ENCODE data around the gene SMOC2.
"Not testable (repeated sequence)": the region's sequence is repeated elsewhere in the genome, so short reads cannot be mapped to it uniquely, and the experiment has no call there.

The SMOC2 gene

GRCh38 chr6:168703990-168704389 is 263.0 kb downstream of the SMOC2 start:
- no peak overlapping the region for H3K27ac ChIP-seq (ENCODE audit: extremely low read depth, low read depth, low read length)
- TF ChIP-seq ZFP69B (tag by site-specific recombination; IDR thresholded peaks at IDR 0.05) = no peak
- TF ChIP-seq, protein P1, sequence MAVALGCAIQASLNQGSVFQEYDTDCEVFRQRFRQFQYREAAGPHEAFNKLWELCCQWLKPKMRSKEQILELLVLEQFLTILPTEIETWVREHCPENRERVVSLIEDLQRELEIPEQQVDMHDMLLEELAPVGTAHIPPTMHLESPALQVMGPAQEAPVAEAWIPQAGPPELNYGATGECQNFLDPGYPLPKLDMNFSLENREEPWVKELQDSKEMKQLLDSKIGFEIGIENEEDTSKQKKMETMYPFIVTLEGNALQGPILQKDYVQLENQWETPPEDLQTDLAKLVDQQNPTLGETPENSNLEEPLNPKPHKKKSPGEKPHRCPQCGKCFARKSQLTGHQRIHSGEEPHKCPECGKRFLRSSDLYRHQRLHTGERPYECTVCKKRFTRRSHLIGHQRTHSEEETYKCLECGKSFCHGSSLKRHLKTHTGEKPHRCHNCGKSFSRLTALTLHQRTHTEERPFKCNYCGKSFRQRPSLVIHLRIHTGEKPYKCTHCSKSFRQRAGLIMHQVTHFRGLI (tag by site-specific recombination; IDR thresholded peaks at IDR 0.05) = peak; percentile 78
- H3K4me1 ChIP-seq (ENCODE audit: control insufficient read depth, insufficient read depth, low read length) = no peaks in the 10 kb centered on the region
- no peaks in the 10 kb centered on the region for H3K36me3 ChIP-seq (ENCODE audit: control insufficient read depth in 2 of 2, insufficient read depth in 1 of 2, low read length in 2 of 2)
- ChIA-PET POLR2A (no interaction called here), CTCF (interaction anchor here (0.7 kb wide), 1 partner anchor 22 kb away, joined by 4 read pairs; no protein-coding TSS in a partner anchor)
- no peaks in the 10 kb centered on the region for H3K9me3 ChIP-seq (ENCODE audit: control insufficient read depth, insufficient read depth, low read depth, low read length)
- H3K4me3 ChIP-seq (ENCODE audit: low read depth, low read length) = no peak overlapping the region

DNA sequence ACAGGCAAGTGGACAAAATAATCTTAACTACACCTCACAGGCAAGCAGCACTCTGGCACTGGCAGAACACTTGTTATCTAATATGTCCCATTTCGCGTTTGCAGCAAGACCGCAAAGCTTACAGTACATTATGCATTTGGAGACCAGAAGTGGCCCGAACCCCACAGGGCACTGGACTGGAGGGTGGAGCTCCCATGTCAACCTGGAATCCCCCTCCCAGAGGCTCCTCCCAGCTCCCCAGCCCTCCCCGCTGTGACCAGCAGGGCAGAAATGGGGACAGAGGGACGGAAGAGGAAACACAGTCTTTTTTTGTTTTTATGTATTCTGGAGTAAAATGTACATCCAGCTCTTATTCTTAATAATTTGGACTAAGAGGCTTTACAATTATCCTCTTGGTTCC is 263.7 kb downstream of the SMOC2 start:
- ChIA-PET POLR2A (no interaction called here), CTCF (no interaction called here)
- Histone ChIP-seq H3K9me3 (ENCODE audit: control insufficient read depth, insufficient read depth, low read depth, low read length) (no peaks in the 10 kb centered on the region), H3K27ac (ENCODE audit: extremely low read depth, low read depth, low read length) (no peak overlapping the region), H3K4me3 (ENCODE audit: low read depth, low read length) (no peak overlapping the region), H3K36me3 (ENCODE audit: control insufficient read depth in 2 of 2, insufficient read depth in 1 of 2, low read length in 2 of 2) (no peaks in the 10 kb centered on the region), H3K4me1 (ENCODE audit: control insufficient read depth, insufficient read depth, low read length) (no peaks in the 10 kb centered on the region)
- TF ChIP-seq ZNF501 (tag by site-specific recombination; IDR thresholded peaks at IDR 0.05) (no peak), GLIS1 (tag by site-specific recombination; IDR thresholded peaks at IDR 0.05) (no peak), SP7 (tag by site-specific recombination; IDR thresholded peaks at IDR 0.05) (no peak), SP2 (tag by site-specific recombination; IDR thresholded peaks at IDR 0.05) (no peak), ZBTB17 (tag by site-specific recombination; IDR thresholded peaks at IDR 0.05) (no peak), ZNF433 (tag by site-specific recombination; IDR thresholded peaks at IDR 0.05; ENCODE audit: low read depth) (no peak), ZNF416 (tag by site-specific recombination; IDR thresholded peaks at IDR 0.05) (no peak), ZNF311 (tag by site-specific recombination; IDR thresholded peaks at IDR 0.05; ENCODE audit: borderline replicate concordance) (no peak), ZNF248 (tag by site-specific recombination; IDR thresholded peaks at IDR 0.05) (no peak), ZBTB7A (tag by site-specific recombination; IDR thresholded peaks at IDR 0.05; ENCODE audit: low read depth) (no peak), ZNF211 (tag by site-specific recombination; IDR thresholded peaks at IDR 0.05; ENCODE audit: low read depth) (no peak), ZNF138 (tag by site-specific recombination; IDR thresholded peaks at IDR 0.05; ENCODE audit: borderline replicate concordance) (no peak), ZNF76 (tag by site-specific recombination; IDR thresholded peaks at IDR 0.05; ENCODE audit: borderline replicate concordance, low read depth) (no peak), ZNF394 (tag by site-specific recombination; IDR thresholded peaks at IDR 0.05; ENCODE audit: borderline replicate concordance) (no peak), BCL11A (tag by site-specific recombination; IDR thresholded peaks at IDR 0.05; ENCODE audit: low read depth) (no peak), ZSCAN5A (tag by site-specific recombination; IDR thresholded peaks at IDR 0.05) (no peak), REPIN1 (tag by site-specific recombination; IDR thresholded peaks at IDR 0.05; ENCODE audit: low read depth) (no peak), ZSCAN18 (tag by site-specific recombination; IDR thresholded peaks at IDR 0.05) (no peak), ZNF654 (tag by site-specific recombination; IDR thresholded peaks at IDR 0.05; ENCODE audit: low read depth) (no peak)

DNA sequence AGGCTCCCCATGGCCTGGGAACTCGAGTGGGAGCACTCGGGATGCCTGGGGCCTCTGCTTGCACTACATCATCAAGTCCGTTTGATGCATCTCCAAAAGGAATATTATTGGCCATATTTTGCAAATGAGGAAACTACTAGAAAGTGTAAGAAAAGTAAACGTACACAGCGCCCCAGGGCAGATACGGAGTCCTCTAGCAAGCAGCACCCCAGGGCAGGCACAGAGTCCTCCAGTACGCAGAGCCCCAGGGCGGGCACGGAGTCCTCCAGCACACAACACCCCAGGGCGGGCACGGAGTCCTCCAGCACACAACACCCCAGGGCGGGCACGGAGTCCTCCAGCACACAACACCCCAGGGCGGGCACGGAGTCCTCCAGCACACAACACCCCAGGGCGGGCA is 264.3 kb downstream of the SMOC2 start:
- H3K27ac ChIP-seq (ENCODE audit: extremely low read depth, low read depth, low read length); H3K9me3 ChIP-seq (ENCODE audit: control insufficient read depth, insufficient read depth, low read depth, low read length); H3K36me3 ChIP-seq (ENCODE audit: control insufficient read depth in 2 of 2, insufficient read depth in 1 of 2, low read length in 2 of 2); H3K4me1 ChIP-seq (ENCODE audit: control insufficient read depth, insufficient read depth, low read length); H3K4me3 ChIP-seq (ENCODE audit: low read depth, low read length); POLR2A ChIA-PET; CTCF ChIA-PET: not testable (repeated sequence)

All from HEK293 (cell line).